PC-9 (cell line): ENCODE results near the gene SLC41A3.

Experiments
- EZH2 ChIP-seq: fragments of 200-600 bp; sonication (generic); IDR thresholded peaks from 2 replicates; pipeline ENCODE4 v1.8.0; 2017; ENCODE audit warnings: antibody characterized with exemption, low read depth
- TF ChIP-seq, protein P1 (sequence below): fragments of 200-600 bp; sonication (generic); conservative IDR thresholded peaks from 2 replicates; pipeline ENCODE4 v1.6.1; 2017; ENCODE audit warnings: mixed run types, antibody characterized with exemption, mild to moderate bottlenecking, moderate library complexity

- TF ChIP-seq, protein P1, sequence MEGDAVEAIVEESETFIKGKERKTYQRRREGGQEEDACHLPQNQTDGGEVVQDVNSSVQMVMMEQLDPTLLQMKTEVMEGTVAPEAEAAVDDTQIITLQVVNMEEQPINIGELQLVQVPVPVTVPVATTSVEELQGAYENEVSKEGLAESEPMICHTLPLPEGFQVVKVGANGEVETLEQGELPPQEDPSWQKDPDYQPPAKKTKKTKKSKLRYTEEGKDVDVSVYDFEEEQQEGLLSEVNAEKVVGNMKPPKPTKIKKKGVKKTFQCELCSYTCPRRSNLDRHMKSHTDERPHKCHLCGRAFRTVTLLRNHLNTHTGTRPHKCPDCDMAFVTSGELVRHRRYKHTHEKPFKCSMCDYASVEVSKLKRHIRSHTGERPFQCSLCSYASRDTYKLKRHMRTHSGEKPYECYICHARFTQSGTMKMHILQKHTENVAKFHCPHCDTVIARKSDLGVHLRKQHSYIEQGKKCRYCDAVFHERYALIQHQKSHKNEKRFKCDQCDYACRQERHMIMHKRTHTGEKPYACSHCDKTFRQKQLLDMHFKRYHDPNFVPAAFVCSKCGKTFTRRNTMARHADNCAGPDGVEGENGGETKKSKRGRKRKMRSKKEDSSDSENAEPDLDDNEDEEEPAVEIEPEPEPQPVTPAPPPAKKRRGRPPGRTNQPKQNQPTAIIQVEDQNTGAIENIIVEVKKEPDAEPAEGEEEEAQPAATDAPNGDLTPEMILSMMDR: no peak
- TF ChIP-seq EZH2: no peak
Observed at GRCh38 chr3:126131881-126132750, 48.2 kb upstream of the SLC41A3 start.
